HG02970 (cell line): ENCODE measurements around the gene IL36B.

Source experiments
- ATAC-seq: cut with Tn5 transposase; IDR thresholded peaks from one replicate; pipeline ENCODE4 v1.9.1; 2021; ENCODE audit warnings: mild to moderate bottlenecking, moderate library complexity, moderate number of reproducible peaks; ENCODE audit not compliant: unreplicated experiment, low FRiP score

IL36B gene

GRCh38 chr2:113057117-113057516 lies 4.5 kb upstream of the IL36B start:
- ATAC-seq = no peak

GRCh38 chr2:113056521-113056920 lies 3.9 kb upstream of the IL36B start:
- no peak for ATAC-seq

- no peak for ATAC-seq
Observed at GRCh38 chr2:113054066-113054465, 1.4 kb upstream of the IL36B start.

GRCh38 chr2:113053666-113054065 lies 999 bp upstream of the IL36B start:
- no peak for ATAC-seq

GRCh38 chr2:113050921-113051895 lies 1.5 kb downstream of the IL36B start:
- ATAC-seq = no peak

GRCh38 chr2:113046465-113046864 lies 6.2 kb downstream of the IL36B start:
- no peak for ATAC-seq

- no peak for ATAC-seq
Observed at GRCh38 chr2:113041871-113042270, 10.8 kb downstream of the IL36B start.

GRCh38 chr2:113039719-113040118 lies 12.9 kb downstream of the IL36B start:
- no peak for ATAC-seq

- no peak for ATAC-seq
Observed at GRCh38 chr2:113039158-113039557, 13.5 kb downstream of the IL36B start.

GRCh38 chr2:113038291-113038690 lies 14.4 kb downstream of the IL36B start:
- ATAC-seq = no peak

GRCh38 chr2:113036763-113037162 lies 15.9 kb downstream of the IL36B start:
- no peak for ATAC-seq

GRCh38 chr2:113034016-113034415 lies 18.7 kb downstream of the IL36B start:
- ATAC-seq = no peak

GRCh38 chr2:113032737-113033136 lies 19.9 kb downstream of the IL36B start:
- ATAC-seq = no peak

GRCh38 chr2:113028112-113028511 lies 24.6 kb downstream of the IL36B start:
- ATAC-seq = no peak

- ATAC-seq = no peak
Observed at GRCh38 chr2:113027691-113028090, 25.0 kb downstream of the IL36B start.

GRCh38 chr2:113025737-113026136 lies 26.9 kb downstream of the IL36B start:
- ATAC-seq = no peak

- ATAC-seq = no peak
Observed at GRCh38 chr2:113024764-113025163, 27.9 kb downstream of the IL36B start.

- ATAC-seq = no peak
Observed at GRCh38 chr2:113021312-113021711, 31.4 kb downstream of the IL36B start.

- ATAC-seq = no peak
Observed at GRCh38 chr2:113018509-113018908, 34.2 kb downstream of the IL36B start.

GRCh38 chr2:113015655-113016054 lies 37.0 kb downstream of the IL36B start:
- ATAC-seq = no peak

- ATAC-seq = no peak
Observed at GRCh38 chr2:113015042-113015441, 37.6 kb downstream of the IL36B start.

GRCh38 chr2:113014067-113014466 lies 38.6 kb downstream of the IL36B start:
- no peak for ATAC-seq
